ENCODE data around the gene CHST9.

- TF ChIP-seq, protein P1, sequence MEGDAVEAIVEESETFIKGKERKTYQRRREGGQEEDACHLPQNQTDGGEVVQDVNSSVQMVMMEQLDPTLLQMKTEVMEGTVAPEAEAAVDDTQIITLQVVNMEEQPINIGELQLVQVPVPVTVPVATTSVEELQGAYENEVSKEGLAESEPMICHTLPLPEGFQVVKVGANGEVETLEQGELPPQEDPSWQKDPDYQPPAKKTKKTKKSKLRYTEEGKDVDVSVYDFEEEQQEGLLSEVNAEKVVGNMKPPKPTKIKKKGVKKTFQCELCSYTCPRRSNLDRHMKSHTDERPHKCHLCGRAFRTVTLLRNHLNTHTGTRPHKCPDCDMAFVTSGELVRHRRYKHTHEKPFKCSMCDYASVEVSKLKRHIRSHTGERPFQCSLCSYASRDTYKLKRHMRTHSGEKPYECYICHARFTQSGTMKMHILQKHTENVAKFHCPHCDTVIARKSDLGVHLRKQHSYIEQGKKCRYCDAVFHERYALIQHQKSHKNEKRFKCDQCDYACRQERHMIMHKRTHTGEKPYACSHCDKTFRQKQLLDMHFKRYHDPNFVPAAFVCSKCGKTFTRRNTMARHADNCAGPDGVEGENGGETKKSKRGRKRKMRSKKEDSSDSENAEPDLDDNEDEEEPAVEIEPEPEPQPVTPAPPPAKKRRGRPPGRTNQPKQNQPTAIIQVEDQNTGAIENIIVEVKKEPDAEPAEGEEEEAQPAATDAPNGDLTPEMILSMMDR (IDR thresholded peaks at IDR 0.05 in 8 of 11, conservative IDR thresholded peaks at IDR 0.05 in 3 of 11) = no peak
- no peak for TF ChIP-seq POLR2AphosphoS5 (IDR thresholded peaks at IDR 0.05)
Measured at GRCh38 chr18:27138079-27138478, 47.0 kb downstream of the CHST9 start.
